ENCODE results near the gene EYA4.

The EYA4 gene

DNA sequence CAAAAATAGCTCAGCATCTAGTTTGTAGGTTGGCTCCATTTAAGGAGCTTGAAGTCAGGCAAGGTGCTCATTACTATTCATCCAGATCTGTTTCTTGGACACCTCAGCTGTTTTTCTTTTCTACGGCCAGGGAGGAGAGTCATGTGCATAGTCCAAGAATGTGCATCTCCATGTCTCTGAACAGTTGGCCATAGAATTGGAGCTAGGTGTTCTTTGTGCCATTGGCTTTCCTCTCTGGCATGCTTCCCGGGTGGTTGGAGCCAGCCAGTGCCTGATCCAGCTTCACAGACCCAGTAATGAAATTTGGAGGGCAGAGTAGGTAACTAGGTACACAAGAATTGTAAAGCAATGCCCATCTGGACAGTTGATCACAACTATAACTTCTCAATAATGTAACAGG is 21.6 kb downstream of the EYA4 start:
- H3K4me3 ChIP-seq = no peak overlapping the region
- no peaks in the 10 kb centered on the region for H3K4me1 ChIP-seq
- intact Hi-C loops (cut with DNase I; ENCODE audit: low total_unique reads) = no loop called here
- TF ChIP-seq, protein P1, sequence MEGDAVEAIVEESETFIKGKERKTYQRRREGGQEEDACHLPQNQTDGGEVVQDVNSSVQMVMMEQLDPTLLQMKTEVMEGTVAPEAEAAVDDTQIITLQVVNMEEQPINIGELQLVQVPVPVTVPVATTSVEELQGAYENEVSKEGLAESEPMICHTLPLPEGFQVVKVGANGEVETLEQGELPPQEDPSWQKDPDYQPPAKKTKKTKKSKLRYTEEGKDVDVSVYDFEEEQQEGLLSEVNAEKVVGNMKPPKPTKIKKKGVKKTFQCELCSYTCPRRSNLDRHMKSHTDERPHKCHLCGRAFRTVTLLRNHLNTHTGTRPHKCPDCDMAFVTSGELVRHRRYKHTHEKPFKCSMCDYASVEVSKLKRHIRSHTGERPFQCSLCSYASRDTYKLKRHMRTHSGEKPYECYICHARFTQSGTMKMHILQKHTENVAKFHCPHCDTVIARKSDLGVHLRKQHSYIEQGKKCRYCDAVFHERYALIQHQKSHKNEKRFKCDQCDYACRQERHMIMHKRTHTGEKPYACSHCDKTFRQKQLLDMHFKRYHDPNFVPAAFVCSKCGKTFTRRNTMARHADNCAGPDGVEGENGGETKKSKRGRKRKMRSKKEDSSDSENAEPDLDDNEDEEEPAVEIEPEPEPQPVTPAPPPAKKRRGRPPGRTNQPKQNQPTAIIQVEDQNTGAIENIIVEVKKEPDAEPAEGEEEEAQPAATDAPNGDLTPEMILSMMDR (IDR thresholded peaks at IDR 0.05) = no peak
- no peaks in the 10 kb centered on the region for H3K36me3 ChIP-seq
- DNase-seq = no peak
- no peak overlapping the region for H3K27ac ChIP-seq
- no peaks in the 10 kb centered on the region for H3K27me3 ChIP-seq
- H3K9me3 ChIP-seq = no peaks in the 10 kb centered on the region

DNA sequence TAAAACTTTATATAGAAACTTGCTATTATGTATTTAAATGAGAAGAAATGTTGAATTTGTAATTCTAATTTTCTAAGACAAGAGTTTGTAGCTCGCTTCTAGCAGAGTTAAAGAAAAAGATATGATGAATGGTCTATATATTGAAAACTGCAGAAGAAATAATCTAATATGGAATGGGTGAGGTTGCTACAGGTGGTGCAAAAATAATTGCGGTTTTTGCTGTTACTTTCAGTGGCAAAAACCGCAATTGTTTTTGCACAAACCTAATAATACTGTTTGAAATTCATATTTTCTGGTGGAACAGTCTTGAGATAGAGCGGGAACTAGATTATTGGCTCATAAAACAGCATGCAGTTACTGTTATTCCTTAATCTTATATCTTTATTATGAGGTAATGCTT is 23.9 kb downstream of the EYA4 start:
- no peak for DNase-seq
- Histone ChIP-seq H3K27ac (no peak overlapping the region), H3K4me1 (no peaks in the 10 kb centered on the region), H3K27me3 (no peaks in the 10 kb centered on the region), H3K36me3 (no peaks in the 10 kb centered on the region), H3K9me3 (no peaks in the 10 kb centered on the region), H3K4me3 (no peak overlapping the region)
- TF ChIP-seq, protein P1 (IDR thresholded peaks at IDR 0.05) = no peak
- intact Hi-C loops (cut with DNase I; ENCODE audit: low total_unique reads) = no loop called here

DNA sequence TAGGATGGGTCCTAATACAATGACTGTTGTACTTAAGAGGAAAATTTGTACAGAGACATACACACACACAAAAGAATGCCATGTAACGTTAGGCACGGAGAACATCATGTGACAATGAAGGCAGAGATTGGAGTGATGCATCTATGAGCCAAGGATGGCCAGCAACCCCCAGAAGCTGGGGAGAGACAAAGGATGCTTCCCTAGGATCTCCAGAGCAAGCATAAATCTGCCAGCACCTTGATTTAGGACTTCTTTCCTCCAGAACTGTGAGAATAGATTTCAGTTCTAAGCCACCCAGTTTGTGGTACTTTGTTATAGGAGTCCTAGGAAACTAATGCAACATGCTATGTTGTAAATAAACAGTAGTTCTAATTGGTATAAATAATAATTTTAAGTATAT is 25.0 kb downstream of the EYA4 start:
- Histone ChIP-seq H3K4me3 (no peak overlapping the region), H3K36me3 (no peaks in the 10 kb centered on the region), H3K9me3 (no peaks in the 10 kb centered on the region), H3K27ac (no peak overlapping the region), H3K4me1 (no peaks in the 10 kb centered on the region), H3K27me3 (no peaks in the 10 kb centered on the region)
- TF ChIP-seq, protein P1 (IDR thresholded peaks at IDR 0.05) = no peak
- DNase-seq = no peak
- intact Hi-C loops (cut with DNase I; ENCODE audit: low total_unique reads) = no loop called here

DNA sequence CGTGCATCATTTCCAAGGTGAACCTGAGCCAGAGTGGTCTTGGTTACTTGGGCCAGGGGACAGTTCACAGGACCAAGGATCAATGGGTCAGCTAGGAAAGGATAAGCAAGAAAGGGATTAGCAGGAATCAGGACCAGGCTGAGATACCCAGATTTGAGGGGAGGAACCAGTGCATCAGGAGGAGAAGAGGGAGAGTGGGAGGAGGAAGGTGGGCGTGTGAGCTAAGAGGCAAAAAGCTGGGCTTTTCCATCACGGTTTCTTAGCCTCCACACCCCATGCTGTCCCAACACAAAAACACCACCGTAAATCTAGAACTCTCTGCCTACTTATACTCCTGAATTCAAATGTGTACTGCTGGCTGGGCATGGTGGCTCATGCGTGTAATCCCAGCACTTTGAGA is 27.5 kb downstream of the EYA4 start:
- intact Hi-C loops (cut with DNase I; ENCODE audit: low total_unique reads) = no loop called here
- Histone ChIP-seq H3K4me1 (no peaks in the 10 kb centered on the region), H3K4me3 (no peak overlapping the region), H3K36me3 (no peaks in the 10 kb centered on the region), H3K27ac (no peak overlapping the region), H3K27me3 (no peaks in the 10 kb centered on the region), H3K9me3 (no peaks in the 10 kb centered on the region)
- TF ChIP-seq, protein P1 (IDR thresholded peaks at IDR 0.05) = no peak
- DNase-seq = no peak

DNA sequence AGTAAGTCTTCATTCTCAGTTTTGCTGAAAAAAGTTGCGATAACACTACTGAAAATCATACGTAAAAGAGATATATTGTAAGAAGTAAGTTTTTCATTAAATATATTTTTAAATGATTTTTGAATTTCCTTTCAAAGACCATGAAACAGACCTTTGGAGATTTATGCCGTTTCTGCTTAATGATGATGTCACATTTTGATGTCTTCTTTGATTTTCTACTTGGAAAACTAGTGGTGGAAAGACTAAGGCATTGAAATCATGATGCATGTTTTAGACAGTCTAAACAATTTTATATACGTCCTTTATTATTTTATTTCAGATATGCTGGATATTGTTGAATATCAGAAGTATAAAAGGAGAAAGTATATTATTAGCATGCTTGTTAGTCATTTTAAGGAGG is 33.7 kb downstream of the EYA4 start:
- no peaks in the 10 kb centered on the region for H3K36me3 ChIP-seq
- TF ChIP-seq, protein P1 (IDR thresholded peaks at IDR 0.05) = no peak
- H3K4me1 ChIP-seq = no peaks in the 10 kb centered on the region
- H3K4me3 ChIP-seq = no peak overlapping the region
- H3K27me3 ChIP-seq = no peaks in the 10 kb centered on the region
- H3K27ac ChIP-seq = no peak overlapping the region
- DNase-seq = no peak
- intact Hi-C loops (cut with DNase I; ENCODE audit: low total_unique reads) = no loop called here
- no peaks in the 10 kb centered on the region for H3K9me3 ChIP-seq

DNA sequence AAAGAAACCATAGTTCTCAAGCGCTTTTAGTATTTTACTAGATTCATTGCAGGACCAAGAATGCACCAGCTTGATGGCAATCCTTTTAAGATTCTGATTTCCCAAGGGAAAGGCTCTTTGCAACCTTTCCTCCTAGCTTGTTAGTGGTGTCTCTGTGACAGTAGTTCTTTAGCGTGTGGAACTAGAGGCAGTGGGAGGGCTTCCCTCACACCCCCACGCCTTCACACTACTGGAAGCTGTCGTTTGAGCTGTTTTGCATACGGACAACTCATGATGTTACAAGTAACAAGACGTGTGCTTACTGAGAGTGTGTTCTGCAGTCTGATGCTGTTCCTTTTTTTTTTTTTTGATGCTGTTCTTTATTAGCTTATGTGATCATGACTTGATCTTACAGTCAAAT is 34.1 kb downstream of the EYA4 start:
- no peaks in the 10 kb centered on the region for H3K36me3 ChIP-seq
- H3K9me3 ChIP-seq = no peaks in the 10 kb centered on the region
- intact Hi-C loops (cut with DNase I; ENCODE audit: low total_unique reads) = no loop called here
- DNase-seq = no peak
- no peaks in the 10 kb centered on the region for H3K27me3 ChIP-seq
- no peak overlapping the region for H3K4me3 ChIP-seq
- H3K4me1 ChIP-seq = no peaks in the 10 kb centered on the region
- TF ChIP-seq, protein P1 (IDR thresholded peaks at IDR 0.05) = no peak
- no peak overlapping the region for H3K27ac ChIP-seq

Measured in tibial artery (tissue), 4 donors.